ENCODE data around the gene GALNT16.

GALNT16 gene

DNA sequence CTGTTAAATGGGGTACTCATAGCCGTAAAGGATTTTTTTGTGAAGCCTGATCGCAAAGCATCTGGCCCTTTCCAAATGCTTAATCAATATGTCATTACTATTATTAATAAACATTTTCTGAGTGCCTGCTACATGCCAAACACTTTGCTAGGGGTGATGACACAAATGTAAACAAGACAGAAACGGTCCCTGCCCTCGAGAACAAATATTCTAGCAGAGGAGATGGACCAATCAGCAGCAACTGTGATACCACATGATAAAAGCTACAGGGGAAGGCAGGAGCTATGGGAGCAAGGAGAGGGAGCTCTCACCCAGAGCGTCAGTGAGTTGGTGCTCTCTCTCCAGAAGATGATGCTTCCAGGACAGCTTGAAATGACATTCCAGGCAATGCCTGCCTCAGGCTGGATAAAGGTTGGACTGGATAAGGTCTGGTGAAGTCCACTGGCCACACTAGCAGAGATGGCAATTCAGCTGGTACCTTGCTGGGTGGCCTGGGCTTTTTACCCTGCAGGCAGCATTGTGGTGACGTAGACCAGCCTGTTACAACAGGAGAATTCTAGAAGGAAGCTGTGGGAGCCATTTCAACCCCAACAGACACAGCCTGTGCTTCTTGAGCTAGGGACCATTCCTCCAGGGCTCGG lies 97.1 kb downstream of the GALNT16 start:
- no peak for FAIRE-seq
- DNase-seq (ENCODE audit: insufficient read length, low spot score): no peak
- no peak for TF ChIP-seq POLR2A (IDR thresholded peaks at IDR 0.05; ENCODE audit: low read depth, low read length)
- no peak for TF ChIP-seq POU2F2 (IDR thresholded peaks at IDR 0.05; ENCODE audit: low read depth, low read length)
- no peak for TF ChIP-seq POLR2AphosphoS5 (IDR thresholded peaks at IDR 0.05; ENCODE audit: low read depth, low read length)
- TF ChIP-seq PAX5 (IDR thresholded peaks at IDR 0.05; ENCODE audit: insufficient read depth, low read length, severe bottlenecking): no peak
- no peak for TF ChIP-seq SPI1 (IDR thresholded peaks at IDR 0.05; ENCODE audit: low read depth, low read length)
- no peak for TF ChIP-seq TAF1 (IDR thresholded peaks at IDR 0.05; ENCODE audit: low read depth, low read length)

DNA sequence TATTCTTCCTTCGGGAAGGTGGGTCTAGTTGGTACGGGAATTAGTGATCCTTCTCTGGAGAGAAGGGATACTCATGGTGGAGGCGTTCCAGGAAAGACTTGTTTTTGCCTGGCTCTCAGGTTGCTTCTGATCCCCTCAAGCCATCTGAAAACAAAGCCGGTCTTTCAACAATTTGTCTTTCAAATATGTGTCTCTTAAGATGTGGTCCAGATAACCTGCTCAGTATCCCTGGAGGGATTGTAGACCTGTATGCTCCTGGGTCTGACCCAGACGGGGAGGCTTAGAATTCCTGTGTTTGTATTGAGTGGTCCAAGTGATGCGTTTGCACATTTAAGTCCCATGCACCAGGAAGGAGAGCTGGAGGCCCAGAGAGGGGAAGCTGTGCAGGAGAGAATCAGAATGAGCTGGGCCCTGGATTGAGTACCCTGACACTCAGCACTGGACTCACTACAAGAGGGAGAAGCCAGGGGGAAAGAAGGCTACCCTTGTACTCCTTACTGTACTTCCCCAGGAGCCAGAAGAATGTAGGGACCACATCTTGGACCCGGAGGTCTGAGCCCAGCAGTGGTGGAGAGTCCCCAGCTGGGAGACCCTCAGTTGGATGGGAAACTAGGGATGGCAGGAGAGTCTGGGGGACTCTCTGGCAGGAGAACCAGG lies 97.7 kb downstream of the GALNT16 start:
- TF ChIP-seq POU2F2 (IDR thresholded peaks at IDR 0.05; ENCODE audit: low read depth, low read length) (no peak), POLR2A (IDR thresholded peaks at IDR 0.05; ENCODE audit: low read depth, low read length) (no peak)
- no peak for DNase-seq (ENCODE audit: insufficient read length, low spot score)
- no peak for FAIRE-seq

DNA sequence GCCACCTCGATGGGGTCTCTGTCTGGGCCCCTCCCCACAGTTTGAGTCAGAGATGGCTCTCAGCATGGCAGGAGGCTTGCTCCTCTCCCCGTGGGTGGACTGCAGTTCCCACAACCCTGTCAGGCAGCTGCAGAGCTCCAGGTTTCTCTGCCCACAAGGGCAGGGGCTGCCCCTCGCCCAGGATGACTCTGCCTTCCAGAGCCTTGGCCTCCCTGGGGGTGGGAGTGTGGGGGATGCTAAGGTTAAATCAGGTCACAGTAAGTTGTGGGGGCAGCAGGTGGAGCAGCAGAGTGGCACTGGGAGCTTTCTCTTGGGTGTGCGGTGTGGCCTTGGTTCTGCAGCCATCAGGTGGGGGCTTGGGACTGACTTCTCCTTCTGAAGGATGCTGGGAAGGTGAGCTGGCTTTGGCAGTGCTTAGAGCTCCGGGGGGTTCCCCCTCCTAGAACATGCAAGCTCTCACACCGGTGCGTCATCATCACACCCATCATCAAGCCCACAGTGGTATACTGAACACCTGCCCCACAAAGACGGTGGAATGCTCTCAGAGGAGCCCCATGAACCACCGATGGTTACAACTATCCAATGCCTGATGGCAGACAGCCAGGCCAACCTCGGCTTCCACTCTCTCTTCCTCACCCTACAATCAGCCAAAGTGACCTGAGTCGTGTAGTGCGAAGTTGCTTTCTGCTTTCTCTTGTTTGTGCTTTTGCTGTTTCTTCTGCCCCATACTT lies 98.4 kb downstream of the GALNT16 start:
- peak; percentile 71 for FAIRE-seq
- no peak for DNase-seq (ENCODE audit: insufficient read length, low spot score)

DNA sequence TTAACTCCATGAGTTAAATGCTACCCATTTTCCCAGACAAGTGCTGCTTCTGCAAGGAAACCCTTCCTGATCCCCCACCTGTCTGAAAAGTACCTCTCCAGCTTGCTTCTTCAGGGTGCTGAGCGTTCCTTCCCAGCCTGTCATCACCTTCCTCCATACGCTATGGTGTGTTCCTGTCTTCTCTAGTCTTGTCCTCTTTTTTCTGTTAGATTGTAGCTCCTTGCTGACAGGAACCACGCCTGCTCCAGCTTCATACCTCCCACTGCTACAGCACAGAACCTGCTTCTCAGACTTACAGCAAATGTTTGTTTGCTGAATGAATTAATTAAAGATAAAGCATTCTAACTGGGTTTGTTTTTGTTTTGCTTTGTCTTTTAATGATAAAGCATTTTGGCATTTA lies 99.0 kb downstream of the GALNT16 start:
- FAIRE-seq (no peak), DNase-seq (ENCODE audit: insufficient read length, low spot score) (no peak)

More for the DNA sequence above, 98.4 kb downstream of the GALNT16 start:
- TF ChIP-seq SPI1 (IDR thresholded peaks at IDR 0.05; ENCODE audit: low read depth, low read length) (0 out of 2 replicates have a peak, but pooled peaks have one; percentile 1), POU2F2 (IDR thresholded peaks at IDR 0.05; ENCODE audit: low read depth, low read length) (peak; percentile 57; the same call in 1 of the 2 replicates), POLR2AphosphoS5 (IDR thresholded peaks at IDR 0.05; ENCODE audit: low read depth, low read length) (no peak)

DNA sequence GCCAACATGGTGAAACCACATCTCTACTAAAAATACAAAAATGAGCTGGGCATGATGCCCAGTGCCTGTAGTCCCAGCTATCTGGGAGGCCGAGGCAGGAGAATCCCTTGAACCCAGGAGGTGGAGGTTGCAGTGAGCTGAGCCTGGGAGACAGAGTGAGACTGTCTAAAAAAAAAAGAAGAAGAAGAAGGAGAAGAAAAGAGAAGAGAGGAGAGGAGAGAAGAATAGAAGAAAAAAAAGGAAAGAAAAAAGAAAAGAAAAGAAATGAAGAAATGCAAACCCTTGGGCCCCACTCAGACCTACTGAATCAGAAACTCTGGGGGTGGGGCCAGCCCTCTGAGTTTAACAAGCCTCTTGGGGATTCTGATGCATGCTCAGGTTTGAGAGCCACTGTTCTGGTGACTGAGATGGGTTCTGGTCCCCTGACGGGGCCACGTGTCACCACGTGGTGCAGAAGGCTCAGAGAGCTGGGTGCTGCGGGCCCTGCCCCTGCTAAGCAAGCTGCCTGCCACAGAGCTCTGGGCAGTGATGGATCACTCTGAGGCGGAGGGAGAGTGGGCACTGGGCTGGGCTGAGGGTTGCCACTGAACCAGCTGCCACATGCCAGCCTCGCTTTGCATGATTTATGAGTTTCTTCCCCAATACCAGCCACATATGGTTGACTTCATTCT lies 100.6 kb downstream of the GALNT16 start:
- FAIRE-seq: peak; percentile 69

More for the DNA sequence above, 99.0 kb downstream of the GALNT16 start:
- no peak for TF ChIP-seq SPI1 (IDR thresholded peaks at IDR 0.05; ENCODE audit: low read depth, low read length)

DNA sequence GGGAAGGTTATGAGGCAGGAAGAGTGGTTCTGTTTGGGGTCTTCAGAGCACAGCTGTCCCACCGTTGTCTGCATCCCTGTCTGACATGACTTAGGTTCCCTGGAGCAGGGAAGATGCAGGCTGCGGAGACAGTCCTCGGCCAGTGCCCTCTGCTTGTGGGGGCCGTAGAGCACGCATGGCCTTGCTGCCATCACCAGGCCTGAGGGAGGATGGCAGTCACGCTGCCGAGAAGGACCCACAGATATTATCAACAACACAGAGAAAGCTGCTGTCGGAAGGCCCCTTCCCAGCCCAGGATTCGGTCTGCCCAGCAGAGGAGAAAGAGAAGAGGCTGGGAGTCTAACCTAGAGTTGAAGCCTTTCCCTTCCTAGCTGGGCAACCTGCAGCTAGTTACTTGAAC lies 103.1 kb downstream of the GALNT16 start:
- DNase-seq (ENCODE audit: insufficient read length, low spot score) (no peak), FAIRE-seq (no peak)
- TF ChIP-seq SPI1 (IDR thresholded peaks at IDR 0.05; ENCODE audit: low read depth, low read length) (no peak), POLR2AphosphoS5 (IDR thresholded peaks at IDR 0.05; ENCODE audit: low read depth, low read length) (no peak), POU2F2 (IDR thresholded peaks at IDR 0.05; ENCODE audit: low read depth, low read length) (no peak), PAX5 (IDR thresholded peaks at IDR 0.05; ENCODE audit: insufficient read depth, low read length, severe bottlenecking) (no peak), POLR2A (IDR thresholded peaks at IDR 0.05; ENCODE audit: low read depth, low read length) (no peak)

More for the DNA sequence above, 100.6 kb downstream of the GALNT16 start:
- no peak for TF ChIP-seq POU2F2 (IDR thresholded peaks at IDR 0.05; ENCODE audit: low read depth, low read length)
- TF ChIP-seq POLR2AphosphoS5 (IDR thresholded peaks at IDR 0.05; ENCODE audit: low read depth, low read length): no peak
- TF ChIP-seq SPI1 (IDR thresholded peaks at IDR 0.05; ENCODE audit: low read depth, low read length): no peak
- TF ChIP-seq TAF1 (IDR thresholded peaks at IDR 0.05; ENCODE audit: low read depth, low read length): no peak
- no peak for TF ChIP-seq POLR2A (IDR thresholded peaks at IDR 0.05; ENCODE audit: low read depth, low read length)
- no peak for TF ChIP-seq PAX5 (IDR thresholded peaks at IDR 0.05; ENCODE audit: insufficient read depth, low read length, severe bottlenecking)
- DNase-seq (ENCODE audit: insufficient read length, low spot score): no peak

DNA sequence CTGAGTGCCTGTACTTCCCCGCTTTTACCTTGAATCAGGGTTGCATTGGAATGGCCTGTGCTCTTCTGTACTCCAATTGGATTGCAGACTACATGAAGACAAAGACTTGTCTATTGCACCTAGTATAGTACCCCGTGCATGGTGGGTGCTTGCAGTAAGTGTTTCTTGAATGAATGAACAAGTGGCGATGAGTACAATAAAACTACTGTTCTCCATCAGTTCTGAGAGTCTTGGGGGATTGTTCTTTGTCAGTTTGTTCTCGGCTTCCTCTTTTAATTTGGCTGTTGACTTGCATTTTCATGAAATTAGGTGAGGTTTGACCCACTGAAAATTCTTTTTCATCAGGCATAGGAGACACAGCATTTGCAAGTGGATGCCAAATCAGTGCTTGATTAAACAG lies 104.0 kb downstream of the GALNT16 start:
- no peak for TF ChIP-seq TAF1 (IDR thresholded peaks at IDR 0.05; ENCODE audit: low read depth, low read length)
- no peak for TF ChIP-seq POLR2AphosphoS5 (IDR thresholded peaks at IDR 0.05; ENCODE audit: low read depth, low read length)
- TF ChIP-seq SPI1 (IDR thresholded peaks at IDR 0.05; ENCODE audit: low read depth, low read length): no peak
- no peak for TF ChIP-seq POLR2A (IDR thresholded peaks at IDR 0.05; ENCODE audit: low read depth, low read length)
- TF ChIP-seq PAX5 (IDR thresholded peaks at IDR 0.05; ENCODE audit: insufficient read depth, low read length, severe bottlenecking): no peak
- TF ChIP-seq POU2F2 (IDR thresholded peaks at IDR 0.05; ENCODE audit: low read depth, low read length): no peak
- DNase-seq (ENCODE audit: insufficient read length, low spot score) (no peak), FAIRE-seq (no peak)

DNA sequence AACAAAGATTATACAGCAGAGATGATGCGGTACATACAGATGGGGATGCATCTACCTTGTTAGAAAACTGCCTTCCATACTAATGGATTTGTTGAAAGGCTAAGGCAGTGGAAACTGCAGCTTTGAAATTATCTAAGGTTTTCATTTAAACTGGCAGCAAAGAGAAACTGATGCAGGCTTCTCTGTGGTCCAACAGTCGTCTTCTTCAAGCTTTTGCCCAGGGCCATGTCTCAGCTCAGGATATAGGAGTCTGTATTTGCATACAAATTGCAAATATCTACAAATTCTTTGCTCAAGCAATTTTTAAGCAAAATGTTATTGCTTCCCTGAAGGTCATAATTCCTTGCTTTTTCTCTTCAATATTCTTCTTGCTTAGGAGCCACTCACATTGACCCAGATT lies 104.4 kb downstream of the GALNT16 start:
- no peak for DNase-seq (ENCODE audit: insufficient read length, low spot score)
- TF ChIP-seq TAF1 (IDR thresholded peaks at IDR 0.05; ENCODE audit: low read depth, low read length) (no peak), SPI1 (IDR thresholded peaks at IDR 0.05; ENCODE audit: low read depth, low read length) (no peak), POLR2AphosphoS5 (IDR thresholded peaks at IDR 0.05; ENCODE audit: low read depth, low read length) (no peak), POLR2A (IDR thresholded peaks at IDR 0.05; ENCODE audit: low read depth, low read length) (no peak)
- no peak for FAIRE-seq

DNA sequence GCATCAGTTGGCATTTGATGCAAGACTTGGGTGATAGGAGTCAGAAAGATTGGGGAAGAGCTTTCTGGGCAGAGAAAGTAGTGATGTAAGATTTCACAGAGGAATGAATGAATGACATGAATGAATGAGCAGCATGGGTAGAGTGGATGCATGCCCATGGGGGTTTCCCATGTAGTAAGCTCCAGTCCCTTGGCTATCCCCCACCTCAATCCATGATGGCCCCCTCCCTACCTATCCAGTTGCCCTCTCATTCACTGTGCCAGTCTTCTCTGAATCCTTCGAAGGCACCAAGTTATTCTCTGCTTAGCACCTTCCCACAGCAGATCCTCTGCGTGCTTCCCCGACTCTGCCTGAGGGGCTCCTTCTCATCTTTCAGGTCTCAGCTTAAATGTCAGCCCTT lies 106.1 kb downstream of the GALNT16 start:
- FAIRE-seq (no peak), DNase-seq (ENCODE audit: insufficient read length, low spot score) (no peak)
- TF ChIP-seq POLR2A (IDR thresholded peaks at IDR 0.05; ENCODE audit: low read depth, low read length): no peak
- no peak for TF ChIP-seq SPI1 (IDR thresholded peaks at IDR 0.05; ENCODE audit: low read depth, low read length)
- TF ChIP-seq POLR2AphosphoS5 (IDR thresholded peaks at IDR 0.05; ENCODE audit: low read depth, low read length): no peak
- TF ChIP-seq PAX5 (IDR thresholded peaks at IDR 0.05; ENCODE audit: insufficient read depth, low read length, severe bottlenecking): no peak
- TF ChIP-seq TAF1 (IDR thresholded peaks at IDR 0.05; ENCODE audit: low read depth, low read length): no peak
- TF ChIP-seq POU2F2 (IDR thresholded peaks at IDR 0.05; ENCODE audit: low read depth, low read length): no peak
